HCT116 (cell line): Measurements from ENCODE around the gene ZFX. TPM values are rescaled to one million over a fixed set of nuclear protein-coding genes. Genes with fewer than 3 reads are reported as not detected.
"Not testable (repeated sequence)": the region's sequence is repeated elsewhere in the genome, so short reads cannot be mapped to it uniquely, and the experiment has no call there.

Experiments used
- ATAC-seq: fragments of 200-7000 bp; cut with Tn5 transposase; 2 replicates; pipeline ENCODE4 v1.9.1; 2020; ENCODE audit warnings: mild to moderate bottlenecking, moderate library complexity
- BruUV-seq: library from RNA; stranded (reverse); fragments of 400-500 nt; replicated peaks from 2 replicates; lab custom pipeline; 2021; lab: Mats Ljungman, UMichigan
- CTCF ChIA-PET: fragments of 300-600 bp; sonication (Branson Sonifier 250); formaldehyde crosslinking; loops from one replicate; lab custom pipeline; 2021; ENCODE audit warnings: antibody characterized with exemption; lab: Charles Lee
- POLR2A ChIA-PET: fragments of 300-600, 350-600 bp; sonication (Branson Sonifier 250); formaldehyde crosslinking; loops from one replicate; lab custom pipeline; 2021; ENCODE audit warnings: antibody characterized with exemption; lab: Charles Lee
- RAD21 ChIA-PET, 2 experiments: fragments of 300-600 bp; sonication (Branson Sonifier 250); formaldehyde crosslinking; loops; one replicate each; lab custom pipeline; 2023; ENCODE audit warnings: low total read pairs in 2 of 2; ENCODE audit not compliant: uncharacterized antibody in 2 of 2, unreplicated experiment in 2 of 2, low non-redundant PET in 1 of 2; lab: Charles Lee
- DNase-seq: peaks from one replicate; pipeline ENCODE4 v3.0.0-alpha.2; 2010; ENCODE audit warnings: low read depth, low spot score
- H2AFZ ChIP-seq: fragments of 200-600 bp; shearing (Covaris generic), sonication (generic); 2 replicates; pipeline ENCODE4 v1.6.1; 2017; ENCODE audit warnings: low read depth, mixed run types, mixed read lengths, antibody characterized with exemption, low read length; ENCODE audit not compliant: poor library complexity, severe bottlenecking
- H3K27ac ChIP-seq: 2 replicates; pipeline ENCODE4 v1.5.1; 2012; ENCODE audit warnings: low read depth, low read length
- H3K27me3 ChIP-seq: fragments of 200-600 bp; sonication (generic); 2 replicates; pipeline ENCODE4 v1.6.1; 2016; ENCODE audit warnings: mixed run types, low read length, mixed read lengths; ENCODE audit not compliant: insufficient read depth
- H3K36me3 ChIP-seq, 2 experiments: fragments of 200-500 bp in 1 of 2; fragments of 200-600 bp in 1 of 2; sonication (Bioruptor generic) in 1 of 2; sonication (generic) in 1 of 2; 2 replicates each; pipeline versions ENCODE4 v1.5.1 to v1.6.1; 2014 to 2016; ENCODE audit warnings: low read length in 2 of 2, inconsistent platforms in 1 of 2, mixed read lengths in 1 of 2, mixed run types in 1 of 2; ENCODE audit not compliant: insufficient read depth in 2 of 2, control insufficient read depth in 1 of 2
- H3K4me1 ChIP-seq, 2 experiments: fragments of 200-600 bp in 1 of 2; sonication (generic) in 1 of 2; 2 replicates each; pipeline versions ENCODE4 v1.5.1 to v1.6.1; 2012 to 2017; ENCODE audit warnings: low read length in 2 of 2, inconsistent platforms in 1 of 2, mild to moderate bottlenecking in 1 of 2, mixed read lengths in 1 of 2, mixed run types in 1 of 2, moderate library complexity in 1 of 2; ENCODE audit not compliant: insufficient read depth in 2 of 2, control insufficient read depth in 1 of 2
- H3K4me2 ChIP-seq: fragments of 200-600 bp; sonication (generic); 2 replicates; pipeline ENCODE4 v1.6.1; 2017; ENCODE audit warnings: mixed run types, low read length, mixed read lengths
- H3K4me3 ChIP-seq, 2 experiments: fragments of 200-600 bp in 1 of 2; sonication (generic) in 1 of 2; replicated peaks in 1 of 2; 2 replicates each; pipeline ENCODE4 v1.5.1; 2011 to 2016; ENCODE audit warnings: low read length in 2 of 2, control low read depth in 1 of 2, low read depth in 1 of 2, mild to moderate bottlenecking in 1 of 2, mixed read lengths in 1 of 2, mixed run types in 1 of 2
- H3K79me2 ChIP-seq: fragments of 200-600 bp; sonication (generic); 2 replicates; pipeline ENCODE4 v1.6.1; 2017; ENCODE audit warnings: mild to moderate bottlenecking, mixed run types, low read length, moderate library complexity, mixed read lengths; ENCODE audit not compliant: insufficient read depth
- H3K9ac ChIP-seq: fragments of 200-600 bp; sonication (generic); 2 replicates; pipeline ENCODE4 v1.6.1; 2016; ENCODE audit warnings: low read length, mixed read lengths
- H3K9me2 ChIP-seq: fragments of 200-600 bp; sonication (generic), shearing (Covaris generic); 2 replicates; pipeline ENCODE4 v1.6.1; 2017; ENCODE audit warnings: mixed run types, mild to moderate bottlenecking, moderate library complexity; ENCODE audit not compliant: insufficient read depth
- H3K9me3 ChIP-seq, 2 experiments: fragments of 200-500 bp in 1 of 2; fragments of 200-600 bp in 1 of 2; sonication (Bioruptor generic) in 1 of 2; sonication (generic) in 1 of 2; 2 replicates each; pipeline ENCODE4 v1.6.1; 2014 to 2017; ENCODE audit warnings: low read length in 2 of 2, mixed read lengths in 2 of 2, inconsistent platforms in 1 of 2, low read depth in 1 of 2, mild to moderate bottlenecking in 1 of 2, mixed run types in 1 of 2, moderate library complexity in 1 of 2; ENCODE audit not compliant: control insufficient read depth in 1 of 2, insufficient read depth in 1 of 2
- H4K20me1 ChIP-seq: fragments of 200-600 bp; sonication (generic), shearing (Covaris generic); 2 replicates; pipeline ENCODE4 v1.6.1; 2017; ENCODE audit warnings: mixed run types, mild to moderate bottlenecking, moderate library complexity; ENCODE audit not compliant: insufficient read depth
- CTCF ChIP-seq, 3 experiments: fragments of 200-600 bp in 1 of 3; sonication (generic) in 1 of 3; IDR thresholded peaks in 2 of 3; conservative IDR thresholded peaks in 1 of 3; 2 replicates each; pipeline ENCODE4 v1.5.1; 2012 to 2017; ENCODE audit warnings: low read depth in 2 of 3, low read length in 2 of 3, antibody characterized with exemption in 1 of 3, borderline replicate concordance in 1 of 3, control low read depth in 1 of 3, mild to moderate bottlenecking in 1 of 3, mixed read lengths in 1 of 3, mixed run types in 1 of 3, moderate library complexity in 1 of 3; ENCODE audit not compliant: insufficient read depth in 1 of 3
- POLR2A ChIP-seq: IDR thresholded peaks from 2 replicates; pipeline ENCODE4 v1.7.0; 2011; ENCODE audit warnings: borderline replicate concordance; ENCODE audit not compliant: insufficient read depth, insufficient read length; ENCODE audit errors: extremely low read depth
- RAD21 ChIP-seq: IDR thresholded peaks from 2 replicates; pipeline ENCODE4 v1.6.1; 2012; ENCODE audit warnings: low read depth, mild to moderate bottlenecking
- SIN3A ChIP-seq: IDR thresholded peaks from 2 replicates; pipeline ENCODE4 v1.6.1; 2012; ENCODE audit warnings: low read depth
- TCF7L2 ChIP-seq: IDR thresholded peaks from 2 replicates; pipeline ENCODE4 v1.7.0; 2011; ENCODE audit warnings: borderline replicate concordance, inconsistent platforms; ENCODE audit not compliant: insufficient read depth, insufficient read length; ENCODE audit errors: extremely low read depth
- ZBTB33 ChIP-seq: IDR thresholded peaks from 2 replicates; pipeline ENCODE4 v1.6.1; 2011; ENCODE audit warnings: mild to moderate bottlenecking, low read length, moderate library complexity; ENCODE audit not compliant: insufficient replicate concordance; ENCODE audit errors: extremely low read depth
- intact Hi-C: fragments of 100-400 bp; cut with micrococcal nuclease; formaldehyde crosslinking; loops from 2 replicates; pipeline ENCODE4 v1.10.0; 2022
- total RNA-seq: library from RNA; stranded (reverse); gene quantifications from one replicate; pipeline ENCODE4 v1.2.1, GENCODE V29; 2021; ENCODE audit not compliant: unreplicated experiment

Gene ZFX
- total RNA-seq, 1 experiment from 2014 or later: 28.1 TPM

- TF ChIP-seq CTCF (IDR thresholded peaks at IDR 0.05 in 2 of 3, conservative IDR thresholded peaks at IDR 0.05 in 1 of 3; ENCODE audit: borderline replicate concordance in 1 of 3, insufficient read depth in 1 of 3, low read depth in 2 of 3, low read length in 2 of 3) (no peak), RAD21 (no peak), ZBTB33 (no peak), POLR2A (no peak), TCF7L2 (no peak), SIN3A (no peak)
Measured at GRCh38 chrX:24137192-24137591, 12.3 kb upstream of the ZFX start (continued).

DNA sequence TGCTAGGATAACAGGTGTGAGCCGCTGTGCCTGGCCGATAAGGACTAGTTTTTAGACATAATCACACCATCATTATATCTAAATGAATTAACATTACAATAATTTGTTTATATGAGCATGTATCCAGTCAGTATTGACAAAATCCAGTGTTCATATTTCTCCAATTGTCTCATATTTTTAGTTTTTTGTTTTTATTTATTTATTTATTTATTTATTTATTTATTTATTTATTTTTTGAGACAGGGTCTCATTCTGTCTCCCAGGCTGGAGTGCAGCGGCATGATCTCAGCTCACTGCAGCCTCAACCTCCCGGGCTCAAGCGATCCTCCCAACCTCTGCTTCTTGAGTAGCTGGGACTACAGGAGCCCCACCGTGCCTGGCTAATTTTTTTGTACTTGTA lies 5.5 kb upstream of the ZFX start:
- H2AFZ ChIP-seq, CTCF ChIA-PET, intact Hi-C loops, H3K4me3 ChIP-seq, H3K36me3 ChIP-seq, H3K9me2 ChIP-seq, POLR2A ChIA-PET, RAD21 ChIA-PET, H3K79me2 ChIP-seq, BruUV-seq, H3K4me2 ChIP-seq, H3K9ac ChIP-seq, DNase-seq, H3K27ac ChIP-seq, ATAC-seq, H3K9me3 ChIP-seq, H3K27me3 ChIP-seq, H4K20me1 ChIP-seq: not testable (repeated sequence)
- H3K4me1 ChIP-seq: peaks cover 28 to 36% of the 10 kb centered on the region in 2 experiments
